DOHH2 (cell line): ENCODE measurements around the gene SF3A1.

Experiments used
- H3F3A ChIP-seq: fragments of 200-600 bp; sonication (generic), shearing (Covaris generic); 2 replicates; pipeline ENCODE4 v1.6.0; 2016; ENCODE audit warnings: antibody characterized with exemption, mild to moderate bottlenecking; ENCODE audit not compliant: control insufficient read depth, insufficient read depth
- H3K27ac ChIP-seq: fragments of 200-600 bp; sonication (generic); 2 replicates; pipeline ENCODE4 v1.5.1; 2014; ENCODE audit warnings: low read depth, mild to moderate bottlenecking, low read length, moderate library complexity
- H3K27me3 ChIP-seq: fragments of 200-600 bp; sonication (generic); 2 replicates; pipeline ENCODE4 v1.6.1; 2014; ENCODE audit warnings: mild to moderate bottlenecking, low read length, mixed read lengths; ENCODE audit not compliant: control insufficient read depth
- H3K36me3 ChIP-seq: fragments of 200-600 bp; sonication (generic); 2 replicates; pipeline ENCODE4 v1.6.1; 2014; ENCODE audit warnings: mild to moderate bottlenecking, low read length, moderate library complexity, mixed read lengths; ENCODE audit not compliant: control insufficient read depth
- H3K4me1 ChIP-seq: fragments of 200-600 bp; sonication (generic); 2 replicates; pipeline ENCODE4 v1.6.1; 2014; ENCODE audit warnings: mild to moderate bottlenecking, low read length, mixed read lengths; ENCODE audit not compliant: control insufficient read depth
- H3K4me2 ChIP-seq: fragments of 200-600 bp; sonication (generic); 2 replicates; pipeline ENCODE4 v1.6.0; 2014; ENCODE audit warnings: mild to moderate bottlenecking, low read length, moderate library complexity
- H3K4me3 ChIP-seq: fragments of 200-600 bp; sonication (generic); 2 replicates; pipeline ENCODE4 v1.5.1; 2014; ENCODE audit warnings: mild to moderate bottlenecking, low read length, mixed read lengths
- H3K79me2 ChIP-seq: fragments of 200-600 bp; sonication (generic); 2 replicates; pipeline ENCODE4 v1.6.1; 2014; ENCODE audit warnings: mild to moderate bottlenecking, low read length, mixed read lengths; ENCODE audit not compliant: control insufficient read depth
- H3K9me2 ChIP-seq: fragments of 200-600 bp; sonication (generic); replicated peaks from 2 replicates; pipeline ENCODE4 v1.6.1; 2014; ENCODE audit warnings: mild to moderate bottlenecking, low read length, mixed read lengths; ENCODE audit not compliant: control insufficient read depth
- H3K9me3 ChIP-seq: fragments of 200-600 bp; sonication (generic); 2 replicates; pipeline ENCODE4 v1.6.1; 2014; ENCODE audit warnings: antibody characterized with exemption, low read length, mixed read lengths; ENCODE audit not compliant: control insufficient read depth, insufficient read depth
- H4K20me1 ChIP-seq: fragments of 200-600 bp; sonication (generic); 2 replicates; pipeline ENCODE4 v1.6.0; 2014; ENCODE audit warnings: low read depth, mild to moderate bottlenecking, antibody characterized with exemption, low read length, moderate library complexity; ENCODE audit not compliant: control insufficient read depth, insufficient read depth
- EZH2phosphoT487 ChIP-seq: fragments of 200-600 bp; sonication (generic); IDR thresholded peaks from 2 replicates; pipeline ENCODE4 v1.6.1; 2017; ENCODE audit warnings: borderline replicate concordance, mild to moderate bottlenecking, antibody characterized with exemption, low read length, moderate library complexity, mixed read lengths
- TF ChIP-seq, protein P1 (sequence below): fragments of 200-600 bp; sonication (generic); IDR thresholded peaks from one replicate; pipeline ENCODE4 v1.5.1; 2014; ENCODE audit warnings: antibody characterized with exemption, mild to moderate bottlenecking, low read depth, low read length; ENCODE audit not compliant: poor library complexity, severe bottlenecking

The SF3A1 gene

GRCh38 chr22:30371981-30372380 is 15.3 kb upstream of the SF3A1 start:
- Histone ChIP-seq H3K27me3 (no peaks in the 10 kb centered on the region), H3K4me2 (no peak overlapping the region), H3K9me2 (no peaks in the 10 kb centered on the region), H4K20me1 (no peaks in the 10 kb centered on the region), H3F3A (no peaks in the 10 kb centered on the region), H3K27ac (no peak overlapping the region), H3K36me3 (no peaks in the 10 kb centered on the region), H3K9me3 (no peaks in the 10 kb centered on the region), H3K4me3 (no peak overlapping the region), H3K4me1 (no peaks in the 10 kb centered on the region), H3K79me2 (no peaks in the 10 kb centered on the region)
- TF ChIP-seq, protein P1, sequence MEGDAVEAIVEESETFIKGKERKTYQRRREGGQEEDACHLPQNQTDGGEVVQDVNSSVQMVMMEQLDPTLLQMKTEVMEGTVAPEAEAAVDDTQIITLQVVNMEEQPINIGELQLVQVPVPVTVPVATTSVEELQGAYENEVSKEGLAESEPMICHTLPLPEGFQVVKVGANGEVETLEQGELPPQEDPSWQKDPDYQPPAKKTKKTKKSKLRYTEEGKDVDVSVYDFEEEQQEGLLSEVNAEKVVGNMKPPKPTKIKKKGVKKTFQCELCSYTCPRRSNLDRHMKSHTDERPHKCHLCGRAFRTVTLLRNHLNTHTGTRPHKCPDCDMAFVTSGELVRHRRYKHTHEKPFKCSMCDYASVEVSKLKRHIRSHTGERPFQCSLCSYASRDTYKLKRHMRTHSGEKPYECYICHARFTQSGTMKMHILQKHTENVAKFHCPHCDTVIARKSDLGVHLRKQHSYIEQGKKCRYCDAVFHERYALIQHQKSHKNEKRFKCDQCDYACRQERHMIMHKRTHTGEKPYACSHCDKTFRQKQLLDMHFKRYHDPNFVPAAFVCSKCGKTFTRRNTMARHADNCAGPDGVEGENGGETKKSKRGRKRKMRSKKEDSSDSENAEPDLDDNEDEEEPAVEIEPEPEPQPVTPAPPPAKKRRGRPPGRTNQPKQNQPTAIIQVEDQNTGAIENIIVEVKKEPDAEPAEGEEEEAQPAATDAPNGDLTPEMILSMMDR: no peak
- TF ChIP-seq EZH2phosphoT487: no peak

DNA sequence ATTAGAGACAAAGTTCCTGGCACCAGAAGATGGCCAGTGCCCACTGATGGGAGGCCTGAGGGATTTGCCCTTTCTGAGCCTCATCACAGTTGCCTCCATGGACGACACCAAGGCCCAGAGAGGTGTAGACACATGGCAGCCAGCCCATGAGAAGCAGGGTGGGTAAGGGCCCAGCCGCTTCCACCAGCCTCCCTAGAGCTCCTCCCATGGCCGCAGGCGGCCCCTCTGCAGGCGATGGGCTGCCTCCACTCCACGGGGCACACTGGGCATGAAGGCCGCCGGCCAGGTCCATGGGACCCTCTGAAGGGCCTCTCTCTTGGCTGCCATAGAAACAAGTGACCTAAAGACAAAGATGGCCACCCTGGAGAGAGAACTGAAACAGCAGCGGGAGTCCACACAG is 14.6 kb upstream of the SF3A1 start:
- no peaks in the 10 kb centered on the region for H4K20me1 ChIP-seq
- no peak overlapping the region for H3K27ac ChIP-seq
- H3K4me3 ChIP-seq: no peak overlapping the region
- no peak overlapping the region for H3K4me2 ChIP-seq
- H3K4me1 ChIP-seq: no peaks in the 10 kb centered on the region
- H3K79me2 ChIP-seq: no peaks in the 10 kb centered on the region
- no peaks in the 10 kb centered on the region for H3K9me2 ChIP-seq
- no peaks in the 10 kb centered on the region for H3F3A ChIP-seq
- H3K36me3 ChIP-seq: no peaks in the 10 kb centered on the region
- TF ChIP-seq, protein P1: no peak
- TF ChIP-seq EZH2phosphoT487: no peak
- H3K27me3 ChIP-seq: no peaks in the 10 kb centered on the region
- no peaks in the 10 kb centered on the region for H3K9me3 ChIP-seq

- Histone ChIP-seq H3K9me3 (no peaks in the 10 kb centered on the region), H3F3A (no peaks in the 10 kb centered on the region), H3K79me2 (no peaks in the 10 kb centered on the region), H3K27ac (no peak overlapping the region), H3K9me2 (no peaks in the 10 kb centered on the region), H3K4me2 (no peak overlapping the region), H3K4me3 (no peak overlapping the region), H3K36me3 (no peaks in the 10 kb centered on the region), H3K4me1 (no peaks in the 10 kb centered on the region), H3K27me3 (no peaks in the 10 kb centered on the region), H4K20me1 (no peaks in the 10 kb centered on the region)
- TF ChIP-seq, protein P1: no peak
- TF ChIP-seq EZH2phosphoT487: no peak
Observed at GRCh38 chr22:30370641-30371230, 14.0 kb upstream of the SF3A1 start.
